ENCODE results near the gene SDF2.
"Not testable (repeated sequence)": the region's sequence is repeated elsewhere in the genome, so short reads cannot be mapped to it uniquely, and the experiment has no call there.

The SDF2 gene

GRCh38 chr17:28624148-28624547 lies 37.6 kb downstream of the SDF2 start:
- no peak for ATAC-seq

DNA sequence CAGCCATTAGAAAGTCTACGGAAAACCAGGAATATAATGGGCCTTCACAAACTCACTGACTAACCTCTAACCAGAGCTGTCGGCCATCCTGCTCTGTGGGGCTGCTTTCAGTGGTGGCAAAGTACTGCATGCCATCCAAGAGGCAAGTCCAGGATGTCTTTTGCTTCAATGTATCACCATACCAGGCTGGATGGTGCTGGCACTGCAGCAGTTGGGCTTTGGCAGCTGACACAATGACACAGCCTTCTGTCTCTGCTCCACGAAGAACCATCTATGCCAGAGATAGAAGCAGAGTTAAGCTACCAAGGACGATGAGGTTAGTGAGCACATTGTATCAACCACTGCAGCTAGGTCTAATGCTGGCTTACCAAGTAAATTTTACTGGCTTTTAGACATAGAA lies 38.0 kb downstream of the SDF2 start:
- ATAC-seq: no peak

- ATAC-seq: no peak
Observed at GRCh38 chr17:28622186-28622585, 39.5 kb downstream of the SDF2 start.

DNA sequence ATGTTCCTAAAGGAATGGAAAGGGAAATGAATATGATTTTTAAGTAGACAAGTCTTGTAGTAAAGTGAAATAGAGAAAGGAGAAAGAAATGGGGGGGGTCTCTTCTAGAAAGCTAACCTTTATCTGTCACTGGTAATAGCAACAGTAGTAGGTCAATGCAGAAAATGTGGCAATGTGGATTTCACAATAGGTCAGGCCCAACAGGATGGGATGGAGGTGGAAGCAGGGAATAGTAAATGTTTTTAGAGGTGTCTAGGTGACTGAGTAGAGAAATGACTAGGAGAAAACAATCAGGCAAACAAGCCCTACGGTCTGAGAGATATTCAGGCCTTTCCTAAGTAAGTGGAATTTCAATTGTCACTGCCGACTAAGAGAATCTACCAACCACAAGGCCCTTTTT lies 41.7 kb downstream of the SDF2 start:
- ATAC-seq: no peak

- no peak for ATAC-seq
Observed at GRCh38 chr17:28618464-28618863, 43.2 kb downstream of the SDF2 start.

DNA sequence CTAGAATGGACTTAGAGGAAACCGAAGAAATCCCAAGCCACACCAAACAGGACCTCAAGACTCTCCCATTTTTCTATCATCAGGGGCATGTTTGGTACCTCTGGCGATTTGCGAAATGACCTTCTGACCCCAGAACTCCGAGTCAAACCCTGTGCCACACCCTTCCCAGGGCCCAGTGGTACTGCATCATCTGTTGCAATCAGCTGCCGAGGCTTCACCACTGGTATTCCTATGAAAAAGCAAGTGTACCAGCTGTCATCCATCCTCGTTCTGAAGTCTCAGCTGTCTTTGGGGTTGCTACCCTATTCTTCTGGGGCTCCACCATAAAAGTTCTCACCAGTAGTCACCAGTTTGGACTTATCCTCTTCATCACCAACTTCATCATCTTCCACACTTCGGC lies 45.4 kb downstream of the SDF2 start:
- no peak for ATAC-seq

GRCh38 chr17:28615260-28615940 lies 46.3 kb downstream of the SDF2 start:
- ATAC-seq: no peak

DNA sequence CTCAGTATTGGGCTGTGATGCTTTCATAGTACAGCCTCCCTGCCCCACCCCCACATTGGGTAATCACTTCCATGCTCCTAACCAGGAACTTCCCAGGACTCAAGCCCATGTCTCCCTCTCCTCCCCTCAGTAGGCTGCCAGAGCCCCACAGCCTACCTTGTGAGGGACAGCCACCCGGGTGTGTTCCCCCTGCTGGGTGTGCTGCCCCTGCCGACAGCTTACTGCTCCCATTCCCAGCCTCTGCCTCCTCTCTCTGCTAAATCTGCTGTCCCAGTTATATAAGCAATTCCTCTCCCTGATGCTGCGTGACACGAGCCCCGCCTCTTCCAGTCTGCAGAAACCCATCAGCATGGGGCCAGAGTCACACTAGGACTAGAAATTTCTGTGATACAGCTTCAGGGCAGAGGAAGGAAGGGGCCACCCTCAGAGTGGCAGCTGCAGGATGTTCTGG lies 47.8 kb downstream of the SDF2 start, which contains the start of gene RSKR:
RSKR (minus strand) TSS at position 255 of the 451 bp plus-strand sequence; CDS start at position 231, 24 bp downstream.
- no peak for ATAC-seq

DNA sequence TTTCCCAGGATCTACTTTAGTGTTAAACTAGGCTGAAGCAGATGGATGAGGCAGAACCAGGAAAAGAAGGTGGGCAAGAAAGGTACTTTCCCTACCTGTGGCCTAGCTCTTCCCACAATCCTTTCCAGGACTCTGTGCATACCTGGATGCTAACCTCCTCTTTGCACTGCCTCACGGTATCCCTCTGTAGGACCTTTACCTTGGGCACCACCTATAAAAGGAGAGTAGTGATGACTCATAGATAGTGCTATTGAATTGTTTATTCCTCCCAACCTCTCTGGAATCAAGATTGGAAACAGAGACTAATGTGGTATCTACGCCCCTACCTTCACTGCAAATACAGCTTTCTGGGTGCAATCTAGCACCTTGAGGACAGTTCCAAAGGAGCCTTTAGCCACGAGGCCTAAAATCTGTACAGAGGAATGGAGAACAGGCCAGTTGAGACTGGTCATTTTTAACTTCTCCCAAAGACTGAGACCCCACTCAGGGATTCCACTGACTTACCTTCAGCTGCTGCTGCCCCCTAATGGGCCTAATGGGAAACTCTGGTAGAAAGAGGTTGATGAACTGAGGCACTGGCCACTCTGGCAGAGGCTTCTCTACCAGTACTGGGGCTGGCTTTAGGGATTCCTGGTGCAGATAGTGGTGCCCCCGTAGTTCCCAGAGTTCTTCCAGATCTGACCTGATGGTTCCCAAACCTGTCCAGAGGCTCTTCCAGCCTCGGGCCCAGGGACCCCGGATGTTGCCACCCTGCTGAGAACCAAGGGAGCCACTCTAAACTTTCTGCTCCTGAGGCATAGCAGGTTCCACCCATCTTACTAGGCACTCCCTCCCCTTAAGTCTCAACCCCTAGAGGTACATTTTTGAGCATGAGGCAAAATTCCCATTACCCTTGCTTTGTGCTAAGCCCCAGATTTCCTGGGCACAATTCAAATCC lies 48.5 kb downstream of the SDF2 start:
- peak in 1 of 2 donors; percentile 57 for ATAC-seq

DNA sequence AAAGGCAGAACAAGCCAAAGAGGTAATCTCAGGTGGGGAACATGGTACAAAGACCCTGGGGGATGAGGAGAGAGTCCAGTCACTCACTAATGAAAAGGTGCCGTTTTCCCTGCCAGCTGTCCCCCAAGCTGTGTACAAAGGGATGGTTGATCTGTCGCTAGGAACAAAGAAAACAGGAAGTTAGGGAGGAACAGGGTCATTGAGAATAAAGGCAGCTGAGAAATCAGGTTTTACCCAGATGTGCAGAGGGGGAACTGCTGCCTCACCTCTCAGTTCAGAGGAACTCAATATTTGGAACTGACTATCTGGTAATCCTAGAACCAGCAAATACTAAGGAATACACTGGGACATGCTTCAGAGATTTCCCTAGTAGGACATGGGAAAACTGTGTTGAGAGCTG lies 49.2 kb downstream of the SDF2 start:
- ATAC-seq: no peak

DNA sequence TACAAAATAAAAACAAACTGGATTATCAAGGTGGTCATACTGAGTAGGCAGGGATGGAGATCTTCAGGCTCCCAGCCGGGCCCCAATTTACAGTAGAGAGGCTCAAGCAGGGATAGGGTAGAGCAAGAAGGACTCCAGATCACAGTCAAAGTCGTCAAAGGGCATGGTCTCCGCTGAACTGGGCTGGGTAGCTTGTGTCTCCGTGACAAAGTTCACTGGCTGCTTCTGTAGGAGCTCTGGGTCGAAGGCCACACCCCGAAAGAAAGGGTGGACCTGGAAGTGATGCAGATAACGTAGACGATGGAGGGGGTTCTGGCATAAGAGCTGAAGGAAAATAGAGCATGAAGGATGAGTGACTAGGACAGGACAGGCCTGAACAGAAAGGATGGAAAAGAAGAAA lies 51.3 kb downstream of the SDF2 start:
- no peak for ATAC-seq

DNA sequence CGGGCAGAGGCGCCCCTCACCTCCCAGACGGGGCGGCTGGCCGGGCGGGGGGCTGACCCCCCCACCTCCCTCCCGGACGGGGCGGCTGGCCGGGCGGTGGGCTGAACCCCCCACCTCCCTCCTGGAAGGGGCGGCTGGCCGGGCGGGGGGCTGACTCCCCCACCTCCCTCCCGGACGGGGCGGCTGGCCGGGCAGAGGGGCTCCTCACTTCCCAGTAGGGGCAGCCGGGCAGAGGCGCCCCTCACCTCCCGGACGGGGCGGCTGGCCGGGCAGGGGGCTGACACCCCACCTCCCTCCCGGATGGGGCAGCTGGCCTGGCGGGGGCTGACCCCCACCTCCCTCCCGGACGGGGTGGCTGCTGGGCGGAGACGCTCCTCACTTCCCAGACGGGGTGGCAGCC lies 57.7 kb downstream of the SDF2 start:
- not testable (repeated sequence) for ATAC-seq

DNA sequence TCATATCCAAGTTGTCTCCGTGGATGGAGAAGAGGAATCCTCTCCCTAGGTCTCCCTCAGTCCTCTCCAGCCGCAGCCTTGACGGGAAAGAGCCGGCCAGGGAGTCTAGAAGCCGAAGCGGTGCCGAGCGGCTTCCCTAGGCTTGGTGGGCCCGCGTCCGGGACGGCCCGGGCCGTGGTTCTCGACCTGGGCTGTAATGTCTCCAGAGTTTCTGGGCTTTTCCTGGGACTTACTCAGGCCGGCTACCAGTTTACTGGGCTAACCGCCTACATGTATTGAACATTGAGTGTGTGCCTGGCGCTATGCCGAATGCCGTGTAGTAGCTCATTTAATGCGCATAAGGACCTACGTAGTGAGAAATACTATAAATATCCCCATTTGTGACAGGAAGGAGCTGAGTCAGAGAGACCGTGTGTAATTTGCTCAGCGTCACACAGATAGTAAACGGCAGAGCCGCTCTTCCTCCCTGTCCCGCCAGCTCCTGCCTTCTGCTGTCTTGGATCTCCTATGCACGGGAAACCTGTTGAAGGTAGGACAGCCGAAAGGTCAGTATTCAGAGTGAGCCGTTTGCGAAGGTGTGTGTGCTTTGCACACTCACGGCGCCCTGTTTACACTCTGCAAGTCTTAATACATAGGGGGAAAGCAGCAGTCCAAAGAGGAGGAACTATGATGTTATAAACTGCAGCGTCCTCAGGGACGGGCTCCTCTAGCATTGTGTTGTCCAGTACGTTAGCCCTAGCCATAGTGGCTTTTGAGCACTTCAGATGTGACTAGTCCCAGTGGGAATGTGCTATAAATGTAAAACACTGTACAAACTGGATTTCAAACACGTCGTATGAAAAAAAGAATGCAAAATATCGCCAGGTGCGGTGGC lies 62.2 kb downstream of the SDF2 start:
- peak; percentile 86 for ATAC-seq

DNA sequence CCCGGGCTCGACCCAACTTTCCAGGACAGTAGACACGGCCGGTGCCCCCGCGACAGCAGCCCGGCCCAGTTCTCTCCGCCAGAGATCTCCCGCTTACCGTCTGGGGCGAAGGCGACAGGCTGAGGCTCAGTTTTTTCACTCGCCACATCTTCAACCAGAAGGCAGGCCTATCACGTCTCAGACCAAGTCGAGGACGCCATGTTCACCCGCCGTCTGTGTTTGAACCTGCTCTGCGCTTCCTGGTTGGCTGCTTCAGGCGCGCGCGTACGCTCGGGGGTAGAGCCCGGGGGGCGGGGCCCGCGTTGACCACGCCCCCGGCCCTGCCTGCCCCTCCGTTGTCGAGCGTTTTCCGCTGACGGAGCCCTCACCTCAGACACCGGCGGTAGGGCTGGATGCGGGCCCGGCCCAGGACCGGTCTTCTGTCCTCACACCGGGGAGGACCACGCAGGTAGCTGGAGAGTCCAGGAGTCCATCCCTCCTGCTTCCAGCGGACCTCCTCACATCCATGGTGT lies 62.9 kb downstream of the SDF2 start, which contains the start of gene SPAG5:
SPAG5 (minus strand) TSS at position 227 of the 512 bp plus-strand sequence; CDS start at position 148, 79 bp downstream.
- peak; percentile 90 to 93 for ATAC-seq

- ATAC-seq: no peak
Observed at GRCh38 chr17:28598389-28598788, 63.3 kb downstream of the SDF2 start.
